ENCODE results near the gene CDH13.

The CDH13 gene

DNA sequence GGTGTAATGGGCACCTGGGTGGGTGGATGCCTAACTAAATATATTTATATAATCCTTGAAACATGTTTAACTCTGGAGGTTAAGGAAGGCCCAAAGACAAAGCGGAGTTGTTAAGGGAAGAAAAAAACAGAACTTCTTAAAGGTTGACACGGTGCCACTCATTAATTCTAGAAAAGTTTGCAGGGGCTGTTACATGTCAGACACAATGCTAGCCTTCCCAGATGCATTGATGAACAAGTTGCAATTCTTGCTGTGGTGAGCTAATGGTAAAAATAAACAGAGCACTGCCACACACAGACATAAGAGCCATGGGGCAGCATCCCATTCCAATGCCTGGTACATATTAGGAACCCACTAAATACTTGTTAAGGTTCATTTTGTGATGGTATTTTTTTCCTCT is 109.5 kb downstream of the CDH13 start:
- no peaks in the 10 kb centered on the region for H3K27me3 ChIP-seq (ENCODE audit: insufficient read depth, low read depth, severe bottlenecking)
- H3K4me3 ChIP-seq (ENCODE audit: low read depth, low read length) = no peak overlapping the region
- no peak overlapping the region for H3K27ac ChIP-seq
- no peak for DNase-seq
- H3K36me3 ChIP-seq = no peaks in the 10 kb centered on the region
- no peaks in the 10 kb centered on the region for H3K9me3 ChIP-seq (ENCODE audit: severe bottlenecking)
- TF ChIP-seq, protein P1, sequence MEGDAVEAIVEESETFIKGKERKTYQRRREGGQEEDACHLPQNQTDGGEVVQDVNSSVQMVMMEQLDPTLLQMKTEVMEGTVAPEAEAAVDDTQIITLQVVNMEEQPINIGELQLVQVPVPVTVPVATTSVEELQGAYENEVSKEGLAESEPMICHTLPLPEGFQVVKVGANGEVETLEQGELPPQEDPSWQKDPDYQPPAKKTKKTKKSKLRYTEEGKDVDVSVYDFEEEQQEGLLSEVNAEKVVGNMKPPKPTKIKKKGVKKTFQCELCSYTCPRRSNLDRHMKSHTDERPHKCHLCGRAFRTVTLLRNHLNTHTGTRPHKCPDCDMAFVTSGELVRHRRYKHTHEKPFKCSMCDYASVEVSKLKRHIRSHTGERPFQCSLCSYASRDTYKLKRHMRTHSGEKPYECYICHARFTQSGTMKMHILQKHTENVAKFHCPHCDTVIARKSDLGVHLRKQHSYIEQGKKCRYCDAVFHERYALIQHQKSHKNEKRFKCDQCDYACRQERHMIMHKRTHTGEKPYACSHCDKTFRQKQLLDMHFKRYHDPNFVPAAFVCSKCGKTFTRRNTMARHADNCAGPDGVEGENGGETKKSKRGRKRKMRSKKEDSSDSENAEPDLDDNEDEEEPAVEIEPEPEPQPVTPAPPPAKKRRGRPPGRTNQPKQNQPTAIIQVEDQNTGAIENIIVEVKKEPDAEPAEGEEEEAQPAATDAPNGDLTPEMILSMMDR (IDR thresholded peaks at IDR 0.05; ENCODE audit: low read depth, low read length) = no peak

DNA sequence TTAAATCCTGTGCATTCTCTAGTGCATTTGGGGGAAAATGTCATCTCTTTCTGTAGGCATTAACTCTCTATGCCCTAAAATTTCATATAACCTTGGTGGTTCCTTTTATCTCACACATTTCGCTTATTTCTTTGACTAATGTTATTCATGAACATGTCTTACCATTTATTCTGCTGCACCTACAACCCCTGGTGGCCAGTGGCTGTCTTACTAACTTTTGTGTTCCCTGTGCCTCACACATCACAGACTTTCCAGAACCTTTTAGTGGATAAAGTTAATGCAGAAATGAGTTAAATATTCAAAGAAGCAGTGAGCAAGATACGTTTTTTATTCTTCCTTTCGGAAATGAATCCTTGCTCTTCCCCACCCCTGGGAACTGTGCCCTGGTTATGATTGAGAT is 111.9 kb downstream of the CDH13 start:
- TF ChIP-seq, protein P1 (IDR thresholded peaks at IDR 0.05; ENCODE audit: low read depth, low read length) = no peak
- H3K27ac ChIP-seq = no peak overlapping the region
- H3K36me3 ChIP-seq = no peaks in the 10 kb centered on the region
- no peak for DNase-seq
- no peak overlapping the region for H3K4me3 ChIP-seq (ENCODE audit: low read depth, low read length)
- no peaks in the 10 kb centered on the region for H3K27me3 ChIP-seq (ENCODE audit: insufficient read depth, low read depth, severe bottlenecking)
- H3K9me3 ChIP-seq (ENCODE audit: severe bottlenecking) = no peaks in the 10 kb centered on the region

DNA sequence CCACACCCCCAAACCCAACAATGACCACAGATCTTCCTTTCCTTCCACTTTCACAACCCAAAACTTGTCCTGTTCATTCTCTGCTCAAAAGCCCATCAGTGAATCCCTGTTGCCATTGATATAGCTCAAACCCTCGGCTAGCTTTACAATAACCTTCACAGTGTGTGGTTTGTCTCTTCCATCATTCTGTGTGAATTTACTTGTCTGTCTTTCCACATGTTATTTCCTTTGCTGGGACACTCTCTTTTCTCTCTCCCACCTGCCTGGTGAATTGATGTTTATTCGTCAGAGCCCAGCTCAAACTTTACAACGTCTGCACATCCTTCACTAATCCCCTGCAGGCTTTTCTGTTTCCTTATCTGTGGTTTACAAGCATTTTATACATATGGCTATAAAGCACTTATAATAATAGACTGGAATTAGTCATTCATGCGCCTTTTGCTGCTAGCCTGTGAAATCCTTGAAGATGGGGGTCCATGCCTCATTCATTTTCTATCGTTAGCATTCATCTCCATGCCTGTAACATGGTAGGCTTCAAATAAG is 114.4 kb downstream of the CDH13 start:
- no peak overlapping the region for H3K4me3 ChIP-seq (ENCODE audit: low read depth, low read length)
- no peaks in the 10 kb centered on the region for H3K27me3 ChIP-seq (ENCODE audit: insufficient read depth, low read depth, severe bottlenecking)
- TF ChIP-seq, protein P1 (IDR thresholded peaks at IDR 0.05; ENCODE audit: low read depth, low read length) = no peak
- no peak overlapping the region for H3K27ac ChIP-seq
- DNase-seq = no peak
- H3K9me3 ChIP-seq (ENCODE audit: severe bottlenecking) = no peaks in the 10 kb centered on the region
- no peaks in the 10 kb centered on the region for H3K36me3 ChIP-seq

DNA sequence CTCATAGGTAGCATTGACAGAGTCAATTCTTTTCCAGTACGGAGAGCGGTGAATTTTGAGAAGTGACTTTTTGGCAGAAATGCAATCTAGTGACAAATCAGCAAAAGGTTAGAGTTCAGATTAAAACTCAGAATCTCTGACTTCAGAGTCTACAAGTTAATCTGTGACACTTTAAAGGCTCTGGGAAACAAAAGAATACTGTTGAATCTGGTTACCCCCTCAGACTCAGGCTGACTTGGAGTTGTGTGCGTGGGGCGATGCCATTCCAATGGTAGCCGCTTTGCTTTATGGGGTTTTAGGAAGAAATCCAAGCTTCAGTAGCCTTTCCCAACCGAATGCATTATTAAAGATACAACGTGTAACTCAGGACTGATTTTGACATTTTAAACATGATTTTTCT is 118.2 kb downstream of the CDH13 start:
- TF ChIP-seq, protein P1 (IDR thresholded peaks at IDR 0.05; ENCODE audit: low read depth, low read length) = no peak
- Histone ChIP-seq H3K9me3 (ENCODE audit: severe bottlenecking) (no peaks in the 10 kb centered on the region), H3K27me3 (ENCODE audit: insufficient read depth, low read depth, severe bottlenecking) (no peaks in the 10 kb centered on the region), H3K36me3 (no peaks in the 10 kb centered on the region), H3K27ac (no peak overlapping the region), H3K4me3 (ENCODE audit: low read depth, low read length) (no peak overlapping the region)
- DNase-seq = no peak

DNA sequence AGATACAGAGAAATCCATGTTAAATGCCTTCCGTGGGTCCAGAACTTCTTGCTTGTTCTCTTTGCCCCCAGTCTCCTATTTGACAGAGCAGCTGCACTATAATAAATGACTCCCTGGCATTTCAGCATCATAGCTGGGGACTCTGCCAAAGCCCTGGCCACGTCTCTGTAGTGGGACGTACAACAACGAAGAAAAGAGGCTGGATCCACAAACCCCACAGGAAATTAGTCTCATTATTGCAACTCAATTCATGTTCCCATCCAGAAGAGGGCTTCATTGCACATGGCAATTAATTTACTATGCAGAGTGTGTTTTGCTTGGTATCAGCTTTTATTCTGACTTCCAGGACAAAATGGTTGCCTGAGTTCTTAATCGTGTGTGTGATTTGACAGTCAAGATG is 121.3 kb downstream of the CDH13 start:
- Histone ChIP-seq H3K4me3 (ENCODE audit: low read depth, low read length) (no peak overlapping the region), H3K27ac (no peak overlapping the region), H3K36me3 (no peaks in the 10 kb centered on the region), H3K27me3 (ENCODE audit: insufficient read depth, low read depth, severe bottlenecking) (no peaks in the 10 kb centered on the region), H3K9me3 (ENCODE audit: severe bottlenecking) (no peaks in the 10 kb centered on the region)
- TF ChIP-seq, protein P1 (IDR thresholded peaks at IDR 0.05; ENCODE audit: low read depth, low read length) = no peak
- DNase-seq = no peak

DNA sequence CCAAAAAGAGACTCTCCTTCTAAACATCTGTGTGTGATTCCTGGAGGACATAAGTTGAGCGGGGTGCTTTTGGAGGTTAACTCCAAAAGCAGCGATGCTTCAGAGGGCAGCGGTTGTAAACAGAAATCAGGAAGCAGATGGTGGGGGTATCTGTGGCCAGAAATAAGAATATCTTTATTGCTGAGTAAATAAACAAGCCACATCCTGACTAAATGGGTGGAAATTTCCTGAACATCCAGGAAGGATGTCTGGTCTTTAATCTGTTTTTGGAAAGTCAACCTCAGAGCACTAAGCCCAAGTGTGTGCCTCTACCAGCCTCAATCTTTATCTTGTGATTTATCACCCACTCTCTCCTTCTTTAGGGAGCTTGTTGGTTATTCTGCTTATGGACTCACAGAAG is 123.3 kb downstream of the CDH13 start:
- TF ChIP-seq, protein P1 (IDR thresholded peaks at IDR 0.05; ENCODE audit: low read depth, low read length) = no peak
- Histone ChIP-seq H3K4me3 (ENCODE audit: low read depth, low read length) (no peak overlapping the region), H3K27me3 (ENCODE audit: insufficient read depth, low read depth, severe bottlenecking) (no peaks in the 10 kb centered on the region), H3K27ac (no peak overlapping the region), H3K9me3 (ENCODE audit: severe bottlenecking) (no peaks in the 10 kb centered on the region), H3K36me3 (no peaks in the 10 kb centered on the region)
- no peak for DNase-seq
